ENCODE measurements around the gene EEF1E1.

EEF1E1 gene

GRCh38 chr6:8102122-8102958 is at the start of gene EEF1E1:
Gene EEF1E1 (minus strand): TSS chr6:8102548. CDS start chr6:8102521, 27 bp downstream.
- Histone ChIP-seq H3K9me3 (ENCODE audit: low read length) (no peaks in the 10 kb centered on the region), H3K4me1 (ENCODE audit: insufficient read depth, low read length) (peaks cover 7% of the 10 kb centered on the region), H3K4me3 (ENCODE audit: low read depth in 1 of 2, low read length in 2 of 2) (peak within 1 kb of the TSS; percentile 91 to 92), H3K27ac (ENCODE audit: low read depth, low read length) (peak within 1 kb of the TSS; percentile 29), H3K36me3 (ENCODE audit: insufficient read depth, low read length) (no peaks in the 10 kb centered on the region), H3K9ac (ENCODE audit: low read length) (peak within 1 kb of the TSS; percentile 73), H3K27me3 (ENCODE audit: control insufficient read depth in 1 of 2, insufficient read depth in 2 of 2, low read length in 2 of 2) (no peaks in the 10 kb centered on the region)

GRCh38 chr6:8149350-8149749 is 47.0 kb upstream of the EEF1E1 start:
- no peaks in the 10 kb centered on the region for H3K9me3 ChIP-seq (ENCODE audit: low read length)
- H3K27me3 ChIP-seq (ENCODE audit: control insufficient read depth in 1 of 2, insufficient read depth in 2 of 2, low read length in 2 of 2) = no peaks in the 10 kb centered on the region
- H3K4me1 ChIP-seq (ENCODE audit: insufficient read depth, low read length) = no peaks in the 10 kb centered on the region
- no peak overlapping the region for H3K27ac ChIP-seq (ENCODE audit: low read depth, low read length)
- no peaks in the 10 kb centered on the region for H3K36me3 ChIP-seq (ENCODE audit: insufficient read depth, low read length)
- no peak overlapping the region for H3K4me3 ChIP-seq (ENCODE audit: low read depth in 1 of 2, low read length in 2 of 2)
- no peak overlapping the region for H3K9ac ChIP-seq (ENCODE audit: low read length)

DNA sequence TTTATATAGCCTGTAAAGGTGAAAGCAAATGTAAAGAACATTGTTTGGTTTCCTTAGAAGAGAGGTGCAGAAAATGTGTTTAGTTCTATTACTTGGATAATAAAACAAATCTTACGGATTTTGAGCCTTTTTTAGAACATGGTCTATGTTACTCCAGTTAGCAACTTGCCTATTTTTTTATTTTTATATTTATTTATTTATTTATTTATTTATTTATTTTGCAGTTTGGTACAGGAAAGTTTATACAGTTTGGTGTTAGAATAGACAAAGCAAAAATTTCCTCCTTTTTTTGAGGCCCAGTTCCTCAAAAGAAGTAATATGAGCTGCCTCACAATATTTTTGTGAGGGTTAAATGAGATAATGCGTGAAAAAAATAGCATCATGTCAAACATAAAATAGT is 41.6 kb upstream of the EEF1E1 start:
- H3K9ac ChIP-seq (ENCODE audit: low read length) = no peak overlapping the region
- H3K27ac ChIP-seq (ENCODE audit: low read depth, low read length) = no peak overlapping the region
- no peaks in the 10 kb centered on the region for H3K27me3 ChIP-seq (ENCODE audit: control insufficient read depth in 1 of 2, insufficient read depth in 2 of 2, low read length in 2 of 2)
- H3K4me1 ChIP-seq (ENCODE audit: insufficient read depth, low read length) = no peaks in the 10 kb centered on the region
- H3K36me3 ChIP-seq (ENCODE audit: insufficient read depth, low read length) = no peaks in the 10 kb centered on the region
- H3K9me3 ChIP-seq (ENCODE audit: low read length) = no peaks in the 10 kb centered on the region
- H3K4me3 ChIP-seq (ENCODE audit: low read depth in 1 of 2, low read length in 2 of 2) = no peak overlapping the region

- H3K9ac ChIP-seq (ENCODE audit: low read length) = no peak overlapping the region
- H3K27ac ChIP-seq (ENCODE audit: low read depth, low read length) = no peak overlapping the region
- H3K4me3 ChIP-seq (ENCODE audit: low read depth in 1 of 2, low read length in 2 of 2) = no peak overlapping the region
- no peaks in the 10 kb centered on the region for H3K9me3 ChIP-seq (ENCODE audit: low read length)
- no peaks in the 10 kb centered on the region for H3K36me3 ChIP-seq (ENCODE audit: insufficient read depth, low read length)
- no peaks in the 10 kb centered on the region for H3K4me1 ChIP-seq (ENCODE audit: insufficient read depth, low read length)
- no peaks in the 10 kb centered on the region for H3K27me3 ChIP-seq (ENCODE audit: control insufficient read depth in 1 of 2, insufficient read depth in 2 of 2, low read length in 2 of 2)
Measured at GRCh38 chr6:8139451-8139850, 37.1 kb upstream of the EEF1E1 start.

DNA sequence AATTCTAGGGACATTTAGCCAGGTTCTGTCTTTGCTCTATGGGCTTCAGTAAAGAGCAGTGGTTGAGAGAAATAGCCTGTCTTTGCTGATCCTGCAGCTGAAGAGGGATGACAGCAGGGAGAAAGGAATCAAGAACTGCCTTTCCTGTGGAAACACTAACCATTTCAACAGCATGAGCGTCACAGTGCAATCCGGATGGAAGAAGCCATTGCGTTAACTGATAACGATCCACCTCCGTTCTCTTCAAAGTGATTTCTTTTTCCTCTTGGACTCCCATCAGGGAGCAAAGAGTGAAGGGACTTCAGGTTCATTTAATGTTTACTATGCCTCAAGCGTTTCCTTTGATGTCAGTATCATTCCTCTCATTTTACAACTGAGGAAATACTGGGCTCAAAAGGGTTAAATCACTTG is 35.2 kb upstream of the EEF1E1 start:
- Histone ChIP-seq H3K4me3 (ENCODE audit: low read depth in 1 of 2, low read length in 2 of 2) (no peak overlapping the region), H3K9me3 (ENCODE audit: low read length) (no peaks in the 10 kb centered on the region), H3K27ac (ENCODE audit: low read depth, low read length) (no peak overlapping the region), H3K9ac (ENCODE audit: low read length) (no peak overlapping the region), H3K27me3 (ENCODE audit: control insufficient read depth in 1 of 2, insufficient read depth in 2 of 2, low read length in 2 of 2) (no peaks in the 10 kb centered on the region), H3K36me3 (ENCODE audit: insufficient read depth, low read length) (no peaks in the 10 kb centered on the region), H3K4me1 (ENCODE audit: insufficient read depth, low read length) (no peaks in the 10 kb centered on the region)

GRCh38 chr6:8135276-8135675 is 32.9 kb upstream of the EEF1E1 start:
- Histone ChIP-seq H3K27me3 (ENCODE audit: control insufficient read depth in 1 of 2, insufficient read depth in 2 of 2, low read length in 2 of 2) (no peaks in the 10 kb centered on the region), H3K27ac (ENCODE audit: low read depth, low read length) (no peak overlapping the region), H3K4me1 (ENCODE audit: insufficient read depth, low read length) (no peaks in the 10 kb centered on the region), H3K9ac (ENCODE audit: low read length) (no peak overlapping the region), H3K36me3 (ENCODE audit: insufficient read depth, low read length) (no peaks in the 10 kb centered on the region), H3K9me3 (ENCODE audit: low read length) (no peaks in the 10 kb centered on the region), H3K4me3 (ENCODE audit: low read depth in 1 of 2, low read length in 2 of 2) (no peak overlapping the region)

DNA sequence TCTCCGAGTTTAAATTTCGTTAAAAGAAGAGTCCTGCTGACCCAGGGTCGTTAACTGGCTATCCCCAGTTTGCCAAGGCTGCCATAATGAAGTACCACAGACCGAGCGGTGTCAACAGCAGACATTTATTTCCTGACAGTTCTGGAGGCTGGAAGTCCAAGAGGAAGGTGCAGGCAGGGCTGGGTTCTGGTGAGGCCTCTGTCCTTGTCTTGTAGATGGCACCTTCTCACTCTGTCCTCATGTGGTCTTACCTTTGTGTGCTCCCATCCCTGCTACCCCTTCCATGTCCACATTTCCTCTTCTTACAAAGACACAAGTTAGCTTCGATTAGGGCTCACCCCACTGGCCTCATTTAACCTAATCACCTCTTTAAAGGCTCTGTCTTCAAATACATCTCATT is 29.8 kb upstream of the EEF1E1 start:
- Histone ChIP-seq H3K9ac (ENCODE audit: low read length) (no peak overlapping the region), H3K27ac (ENCODE audit: low read depth, low read length) (no peak overlapping the region), H3K4me3 (ENCODE audit: low read depth in 1 of 2, low read length in 2 of 2) (no peak overlapping the region), H3K36me3 (ENCODE audit: insufficient read depth, low read length) (no peaks in the 10 kb centered on the region), H3K4me1 (ENCODE audit: insufficient read depth, low read length) (no peaks in the 10 kb centered on the region), H3K27me3 (ENCODE audit: control insufficient read depth in 1 of 2, insufficient read depth in 2 of 2, low read length in 2 of 2) (no peaks in the 10 kb centered on the region), H3K9me3 (ENCODE audit: low read length) (no peaks in the 10 kb centered on the region)

DNA sequence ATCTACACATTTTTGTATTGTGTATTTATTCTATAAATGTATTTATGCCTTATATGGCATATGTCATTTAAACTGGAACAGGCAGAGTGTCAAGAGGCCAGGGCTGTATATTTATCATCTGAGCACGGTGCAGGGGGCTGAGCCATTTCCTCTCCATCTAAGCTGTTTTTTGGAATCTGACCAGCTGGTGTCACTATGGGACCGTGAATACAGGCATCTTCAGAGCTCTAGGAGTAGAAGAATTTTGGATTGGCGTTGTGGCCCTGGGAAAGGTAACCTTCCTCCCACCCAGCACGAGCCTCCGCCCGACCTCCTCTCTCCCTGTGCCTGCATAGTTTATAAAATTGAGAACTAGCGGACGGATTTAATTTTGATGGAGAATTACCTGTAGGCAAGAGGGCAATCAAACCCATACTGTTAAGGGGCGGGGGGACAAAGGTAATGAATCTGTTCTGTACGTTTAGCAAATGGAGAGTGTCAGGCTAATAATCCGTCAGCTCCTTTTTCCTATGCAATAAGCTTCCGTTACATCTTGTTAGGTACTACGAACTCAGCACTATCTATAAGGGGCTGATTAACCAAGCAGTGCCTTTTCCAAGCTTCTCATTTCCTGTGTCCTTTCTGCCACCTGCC is 29.0 kb upstream of the EEF1E1 start:
- Histone ChIP-seq H3K9me3 (ENCODE audit: low read length) (no peaks in the 10 kb centered on the region), H3K9ac (ENCODE audit: low read length) (no peak overlapping the region), H3K4me1 (ENCODE audit: insufficient read depth, low read length) (no peaks in the 10 kb centered on the region), H3K4me3 (ENCODE audit: low read depth in 1 of 2, low read length in 2 of 2) (no peak overlapping the region), H3K27me3 (ENCODE audit: control insufficient read depth in 1 of 2, insufficient read depth in 2 of 2, low read length in 2 of 2) (no peaks in the 10 kb centered on the region), H3K27ac (ENCODE audit: low read depth, low read length) (no peak overlapping the region), H3K36me3 (ENCODE audit: insufficient read depth, low read length) (no peaks in the 10 kb centered on the region)

- Histone ChIP-seq H3K4me3 (ENCODE audit: low read depth in 1 of 2, low read length in 2 of 2) (no peak overlapping the region), H3K36me3 (ENCODE audit: insufficient read depth, low read length) (no peaks in the 10 kb centered on the region), H3K9ac (ENCODE audit: low read length) (no peak overlapping the region), H3K27me3 (ENCODE audit: control insufficient read depth in 1 of 2, insufficient read depth in 2 of 2, low read length in 2 of 2) (no peaks in the 10 kb centered on the region), H3K27ac (ENCODE audit: low read depth, low read length) (no peak overlapping the region), H3K9me3 (ENCODE audit: low read length) (no peaks in the 10 kb centered on the region), H3K4me1 (ENCODE audit: insufficient read depth, low read length) (no peaks in the 10 kb centered on the region)
Measured at GRCh38 chr6:8130399-8130798, 28.1 kb upstream of the EEF1E1 start.

- no peaks in the 10 kb centered on the region for H3K9me3 ChIP-seq (ENCODE audit: low read length)
- no peaks in the 10 kb centered on the region for H3K36me3 ChIP-seq (ENCODE audit: insufficient read depth, low read length)
Measured at GRCh38 chr6:8123236-8123635, 20.9 kb upstream of the EEF1E1 start.

DNA sequence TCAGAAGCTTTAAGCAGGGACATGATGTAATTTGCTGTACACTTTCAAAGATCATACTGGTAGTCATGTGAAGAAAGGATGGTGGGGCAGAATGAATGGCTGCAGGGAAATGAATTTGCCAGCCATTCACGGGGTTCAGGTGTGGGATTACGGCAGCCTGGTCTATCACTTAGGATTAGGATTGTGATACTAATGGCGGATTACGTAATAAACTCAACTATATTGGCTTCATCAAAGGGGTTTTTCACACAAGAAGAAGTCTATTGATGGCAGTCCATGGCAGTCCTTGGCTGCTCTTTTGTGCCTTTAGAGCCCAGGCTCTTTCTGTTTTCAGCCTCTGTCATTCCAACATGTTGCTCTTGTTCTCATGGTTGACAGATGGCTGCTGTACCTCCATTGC is 12.6 kb upstream of the EEF1E1 start:
- no peaks in the 10 kb centered on the region for H3K9me3 ChIP-seq (ENCODE audit: low read length)
- H3K4me3 ChIP-seq (ENCODE audit: low read depth in 1 of 2, low read length in 2 of 2) = no peak overlapping the region
- no peaks in the 10 kb centered on the region for H3K4me1 ChIP-seq (ENCODE audit: insufficient read depth, low read length)
- no peak overlapping the region for H3K27ac ChIP-seq (ENCODE audit: low read depth, low read length)
- no peak overlapping the region for H3K9ac ChIP-seq (ENCODE audit: low read length)
- H3K27me3 ChIP-seq (ENCODE audit: control insufficient read depth in 1 of 2, insufficient read depth in 2 of 2, low read length in 2 of 2) = no peaks in the 10 kb centered on the region
- no peaks in the 10 kb centered on the region for H3K36me3 ChIP-seq (ENCODE audit: insufficient read depth, low read length)

More at GRCh38 chr6:8123236-8123635, 20.9 kb upstream of the EEF1E1 start:
- Histone ChIP-seq H3K27me3 (ENCODE audit: control insufficient read depth in 1 of 2, insufficient read depth in 2 of 2, low read length in 2 of 2) (no peaks in the 10 kb centered on the region), H3K4me1 (ENCODE audit: insufficient read depth, low read length) (no peaks in the 10 kb centered on the region), H3K9ac (ENCODE audit: low read length) (no peak overlapping the region), H3K4me3 (ENCODE audit: low read depth in 1 of 2, low read length in 2 of 2) (no peak overlapping the region), H3K27ac (ENCODE audit: low read depth, low read length) (no peak overlapping the region)
